ENCODE data around the gene HMGN3.

DNA sequence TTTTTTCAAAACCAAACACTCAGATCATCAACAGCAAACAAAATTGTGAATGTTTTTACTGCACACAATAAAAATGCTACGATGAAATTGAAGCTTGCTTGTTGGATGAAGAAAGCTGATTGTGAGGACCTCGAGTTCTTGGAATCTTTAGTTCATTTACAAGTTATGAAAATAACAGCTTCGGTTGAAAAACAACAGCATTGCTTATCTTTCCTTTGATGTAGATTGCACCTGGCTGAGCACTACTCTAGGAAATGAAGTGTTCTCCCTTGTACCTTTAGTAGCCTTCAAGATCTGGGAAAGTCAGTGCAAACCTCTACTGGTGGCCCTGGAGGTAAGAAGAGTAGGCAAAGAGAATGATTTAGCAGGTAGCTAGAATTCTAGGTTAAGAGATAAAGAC lies 2.2 kb upstream of the HMGN3 start:
- TF ChIP-seq, protein P1, sequence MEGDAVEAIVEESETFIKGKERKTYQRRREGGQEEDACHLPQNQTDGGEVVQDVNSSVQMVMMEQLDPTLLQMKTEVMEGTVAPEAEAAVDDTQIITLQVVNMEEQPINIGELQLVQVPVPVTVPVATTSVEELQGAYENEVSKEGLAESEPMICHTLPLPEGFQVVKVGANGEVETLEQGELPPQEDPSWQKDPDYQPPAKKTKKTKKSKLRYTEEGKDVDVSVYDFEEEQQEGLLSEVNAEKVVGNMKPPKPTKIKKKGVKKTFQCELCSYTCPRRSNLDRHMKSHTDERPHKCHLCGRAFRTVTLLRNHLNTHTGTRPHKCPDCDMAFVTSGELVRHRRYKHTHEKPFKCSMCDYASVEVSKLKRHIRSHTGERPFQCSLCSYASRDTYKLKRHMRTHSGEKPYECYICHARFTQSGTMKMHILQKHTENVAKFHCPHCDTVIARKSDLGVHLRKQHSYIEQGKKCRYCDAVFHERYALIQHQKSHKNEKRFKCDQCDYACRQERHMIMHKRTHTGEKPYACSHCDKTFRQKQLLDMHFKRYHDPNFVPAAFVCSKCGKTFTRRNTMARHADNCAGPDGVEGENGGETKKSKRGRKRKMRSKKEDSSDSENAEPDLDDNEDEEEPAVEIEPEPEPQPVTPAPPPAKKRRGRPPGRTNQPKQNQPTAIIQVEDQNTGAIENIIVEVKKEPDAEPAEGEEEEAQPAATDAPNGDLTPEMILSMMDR (conservative IDR thresholded peaks at IDR 0.05 in 1 of 2, IDR thresholded peaks at IDR 0.05 in 1 of 2; ENCODE audit: extremely low read depth in 1 of 2, insufficient read depth in 1 of 2, low read depth in 1 of 2, low read length in 2 of 2), result no peak
- no peak for TF ChIP-seq EZH2 (IDR thresholded peaks at IDR 0.05; ENCODE audit: borderline replicate concordance, low read length)
